HepG2 (cell line): ENCODE measurements around the gene NR2F1-AS1. TPM values are rescaled to one million over a fixed set of nuclear protein-coding genes. Genes with fewer than 3 reads are reported as not detected.

Source experiments
- ARNTL ChIP-seq: sonication (generic); formaldehyde crosslinking; IDR thresholded peaks from 2 replicates; pipeline ENCODE4 v1.4.0; 2020; ENCODE audit warnings: mild to moderate bottlenecking, missing genetic modification reagents
- ATF7 ChIP-seq, 2 experiments: fragments of 450-650 bp in 1 of 2; sonication (generic) in 1 of 2; formaldehyde crosslinking in 1 of 2; IDR thresholded peaks; 2 replicates each; pipeline versions ENCODE4 v1.4.0 to v1.6.1; 2016 to 2020; ENCODE audit warnings: antibody characterized with exemption in 1 of 2, mild to moderate bottlenecking in 1 of 2, missing genetic modification reagents in 1 of 2
- ZNF670 ChIP-seq: sonication (generic); formaldehyde crosslinking; IDR thresholded peaks from 2 replicates; pipeline ENCODE4 v1.8.0; 2022; ENCODE audit warnings: mild to moderate bottlenecking, missing genetic modification reagents, borderline replicate concordance
- ZNF773 ChIP-seq: sonication (generic); formaldehyde crosslinking; IDR thresholded peaks from 2 replicates; pipeline ENCODE4 v1.4.0; 2020; ENCODE audit warnings: missing genetic modification reagents, borderline replicate concordance
- ZXDC ChIP-seq: sonication (generic); formaldehyde crosslinking; IDR thresholded peaks from 2 replicates; pipeline ENCODE4 v1.5.0; 2020; ENCODE audit warnings: mild to moderate bottlenecking, missing genetic modification reagents
- polyA plus RNA-seq, 8 experiments: library from polyadenylated mRNA; depleted of rRNA in 3 of 8; stranded (reverse) in 7 of 8; unstranded in 1 of 8; fragments of >200 nt; fragmentation: Illumina TruSeq in 4 of 8; extraction: Trizol in 4 of 8; gene quantifications; 2 replicates each; pipeline versions ENCODE4 v1.2.1 to v1.2.3, GENCODE V29; 2011 to 2016; ENCODE audit warnings: low read depth in 4 of 8, missing spikeins in 1 of 8, mixed read lengths in 1 of 8; ENCODE audit not compliant: insufficient read depth in 1 of 8
- total RNA-seq, 5 experiments: library from RNA; depleted of rRNA; stranded (reverse); fragments of >200 nt; fragmentation: Illumina TruSeq; extraction: Trizol; gene quantifications; 2 replicates each; pipeline ENCODE4 v1.2.3, GENCODE V29; 2016; ENCODE audit warnings: low read depth in 1 of 5
- TF ChIP-seq, protein P1 (sequence below): sonication (generic); formaldehyde crosslinking; IDR thresholded peaks from 2 replicates; pipeline ENCODE4 v1.5.1; 2020; ENCODE audit warnings: mild to moderate bottlenecking, missing genetic modification reagents, moderate library complexity

The NR2F1-AS1 gene
- total and polyA plus RNA-seq, 2 of the 13 experiments (the other 11 are each of a cell fraction or from before 2014, with no cell fraction given): 2.8 TPM

- no peak for TF ChIP-seq ZXDC (CRISPR knock-in tag)
- no peak for TF ChIP-seq ATF7 (IDR thresholded peaks at IDR 0.05)
- TF ChIP-seq ATF7 (CRISPR knock-in tag; IDR thresholded peaks at IDR 0.05): no peak
- TF ChIP-seq, protein P1, sequence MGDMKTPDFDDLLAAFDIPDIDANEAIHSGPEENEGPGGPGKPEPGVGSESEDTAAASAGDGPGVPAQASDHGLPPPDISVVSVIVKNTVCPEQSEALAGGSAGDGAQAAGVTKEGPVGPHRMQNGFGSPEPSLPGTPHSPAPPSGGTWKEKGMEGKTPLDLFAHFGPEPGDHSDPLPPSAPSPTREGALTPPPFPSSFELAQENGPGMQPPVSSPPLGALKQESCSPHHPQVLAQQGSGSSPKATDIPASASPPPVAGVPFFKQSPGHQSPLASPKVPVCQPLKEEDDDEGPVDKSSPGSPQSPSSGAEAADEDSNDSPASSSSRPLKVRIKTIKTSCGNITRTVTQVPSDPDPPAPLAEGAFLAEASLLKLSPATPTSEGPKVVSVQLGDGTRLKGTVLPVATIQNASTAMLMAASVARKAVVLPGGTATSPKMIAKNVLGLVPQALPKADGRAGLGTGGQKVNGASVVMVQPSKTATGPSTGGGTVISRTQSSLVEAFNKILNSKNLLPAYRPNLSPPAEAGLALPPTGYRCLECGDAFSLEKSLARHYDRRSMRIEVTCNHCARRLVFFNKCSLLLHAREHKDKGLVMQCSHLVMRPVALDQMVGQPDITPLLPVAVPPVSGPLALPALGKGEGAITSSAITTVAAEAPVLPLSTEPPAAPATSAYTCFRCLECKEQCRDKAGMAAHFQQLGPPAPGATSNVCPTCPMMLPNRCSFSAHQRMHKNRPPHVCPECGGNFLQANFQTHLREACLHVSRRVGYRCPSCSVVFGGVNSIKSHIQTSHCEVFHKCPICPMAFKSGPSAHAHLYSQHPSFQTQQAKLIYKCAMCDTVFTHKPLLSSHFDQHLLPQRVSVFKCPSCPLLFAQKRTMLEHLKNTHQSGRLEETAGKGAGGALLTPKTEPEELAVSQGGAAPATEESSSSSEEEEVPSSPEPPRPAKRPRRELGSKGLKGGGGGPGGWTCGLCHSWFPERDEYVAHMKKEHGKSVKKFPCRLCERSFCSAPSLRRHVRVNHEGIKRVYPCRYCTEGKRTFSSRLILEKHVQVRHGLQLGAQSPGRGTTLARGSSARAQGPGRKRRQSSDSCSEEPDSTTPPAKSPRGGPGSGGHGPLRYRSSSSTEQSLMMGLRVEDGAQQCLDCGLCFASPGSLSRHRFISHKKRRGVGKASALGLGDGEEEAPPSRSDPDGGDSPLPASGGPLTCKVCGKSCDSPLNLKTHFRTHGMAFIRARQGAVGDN (CRISPR knock-in tag): peak; percentile 14; the same call in 1 of the 2 replicates
- no peak for TF ChIP-seq ZNF670 (CRISPR knock-in tag)
- TF ChIP-seq ZNF773: no peak
- no peak for TF ChIP-seq ARNTL
These were observed 23.0 kb upstream of the NR2F1-AS1 start (continued) for GRCh38 chr5:93603793-93604643.
